HUES48 (cell line): ENCODE results near the gene ZNF669.
A peak's percentile ranks its signal among the peaks of the same experiment; 100 is the strongest.

Experiments used
- H3K27ac ChIP-seq: one replicate; pipeline ENCODE4 v1.7.0; 2013; ENCODE audit warnings: low read depth, low read length, inconsistent platforms
- H3K27me3 ChIP-seq: 2 replicates; pipeline ENCODE4 v1.6.1; 2013; ENCODE audit warnings: mild to moderate bottlenecking, low read length; ENCODE audit not compliant: control insufficient read depth, insufficient read depth
- H3K36me3 ChIP-seq: 2 replicates; pipeline ENCODE4 v1.6.1; 2013; ENCODE audit warnings: low read length; ENCODE audit not compliant: control insufficient read depth, insufficient read depth
- H3K4me1 ChIP-seq: 2 replicates; pipeline ENCODE4 v1.6.1; 2013; ENCODE audit warnings: mild to moderate bottlenecking, low read length; ENCODE audit not compliant: control insufficient read depth, insufficient read depth
- H3K4me3 ChIP-seq: 2 replicates; pipeline ENCODE4 v1.5.1; 2013; ENCODE audit warnings: mild to moderate bottlenecking, low read depth, low read length
- H3K9ac ChIP-seq: 2 replicates; pipeline ENCODE4 v1.6.1; 2013; ENCODE audit warnings: mild to moderate bottlenecking, low read depth, low read length, moderate library complexity
- H3K9me3 ChIP-seq: 2 replicates; pipeline ENCODE4 v1.6.1; 2013; ENCODE audit warnings: low read length; ENCODE audit not compliant: control insufficient read depth, insufficient read depth

Gene ZNF669

GRCh38 chr1:247089616-247090375, 14.4 kb downstream of the ZNF669 start:
- no peak overlapping the region for H3K9ac ChIP-seq
- no peak overlapping the region for H3K27ac ChIP-seq
- H3K27me3 ChIP-seq, result no peaks in the 10 kb centered on the region
- H3K4me3 ChIP-seq, result no peak overlapping the region
- H3K9me3 ChIP-seq, result no peaks in the 10 kb centered on the region
- H3K4me1 ChIP-seq, result peaks cover 9% of the 10 kb centered on the region; the same call in 1 of the 2 replicates
- no peaks in the 10 kb centered on the region for H3K36me3 ChIP-seq

DNA sequence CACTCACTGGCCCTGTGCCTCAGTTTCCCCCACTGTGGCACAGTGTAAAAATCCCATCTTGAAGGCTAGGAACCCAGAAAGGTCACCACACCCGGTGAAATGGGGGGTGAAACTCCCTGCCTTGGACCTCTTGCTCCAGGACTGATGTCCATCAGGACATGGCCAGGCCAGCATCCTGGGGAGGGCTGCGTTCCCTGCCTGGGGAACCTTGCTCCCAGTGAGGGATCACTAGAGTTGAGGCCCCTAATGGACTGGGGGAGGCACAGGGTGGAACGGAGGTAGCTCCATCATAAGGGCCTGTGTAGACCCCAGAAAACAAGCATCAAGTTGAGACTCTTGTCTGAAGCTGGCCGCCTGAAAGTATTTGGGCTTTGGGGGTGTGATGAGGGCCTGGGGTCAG, 15.2 kb downstream of the ZNF669 start:
- no peak overlapping the region for H3K9ac ChIP-seq
- H3K4me1 ChIP-seq, result peaks cover 9% of the 10 kb centered on the region; the same call in 1 of the 2 replicates
- no peaks in the 10 kb centered on the region for H3K36me3 ChIP-seq
- no peak overlapping the region for H3K27ac ChIP-seq
- no peak overlapping the region for H3K4me3 ChIP-seq
- H3K9me3 ChIP-seq, result no peaks in the 10 kb centered on the region
- H3K27me3 ChIP-seq, result no peaks in the 10 kb centered on the region

GRCh38 chr1:247087256-247087655, 16.9 kb downstream of the ZNF669 start:
- H3K4me3 ChIP-seq, result no peak overlapping the region
- H3K36me3 ChIP-seq, result no peaks in the 10 kb centered on the region
- H3K27ac ChIP-seq, result no peak overlapping the region
- H3K4me1 ChIP-seq, result peaks cover 9% of the 10 kb centered on the region; the same call in 1 of the 2 replicates
- no peaks in the 10 kb centered on the region for H3K9me3 ChIP-seq
- no peak overlapping the region for H3K9ac ChIP-seq
- H3K27me3 ChIP-seq, result no peaks in the 10 kb centered on the region

GRCh38 chr1:247085310-247085709, 18.8 kb downstream of the ZNF669 start:
- no peaks in the 10 kb centered on the region for H3K9me3 ChIP-seq
- no peaks in the 10 kb centered on the region for H3K36me3 ChIP-seq
- H3K4me3 ChIP-seq, result no peak overlapping the region
- no peaks in the 10 kb centered on the region for H3K27me3 ChIP-seq
- peaks cover 9% of the 10 kb centered on the region; the same call in 1 of the 2 replicates for H3K4me1 ChIP-seq
- H3K27ac ChIP-seq, result no peak overlapping the region
- no peak overlapping the region for H3K9ac ChIP-seq

DNA sequence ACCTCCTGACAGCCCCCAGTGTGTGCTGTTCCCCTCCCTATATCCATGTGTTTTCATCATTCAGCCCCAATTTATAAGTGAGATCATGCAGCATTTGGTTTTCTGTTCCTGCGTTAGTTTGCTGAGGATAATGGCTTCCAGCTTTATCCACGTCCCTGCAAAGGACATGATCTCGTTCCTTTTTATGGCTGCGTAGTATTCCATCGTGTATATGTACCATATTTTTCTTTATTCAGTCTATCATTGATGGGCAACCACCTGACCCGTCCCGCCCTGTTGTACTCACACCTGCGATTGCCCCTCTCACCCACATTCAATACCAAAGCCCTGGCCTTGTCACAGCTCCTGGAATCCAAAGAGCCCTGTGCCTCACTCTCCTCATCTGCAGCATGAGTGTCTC, 19.4 kb downstream of the ZNF669 start:
- Histone ChIP-seq H3K4me3 (no peak overlapping the region), H3K36me3 (no peaks in the 10 kb centered on the region), H3K27ac (no peak overlapping the region), H3K4me1 (peaks cover 8% of the 10 kb centered on the region; the same call in 1 of the 2 replicates), H3K9me3 (no peaks in the 10 kb centered on the region), H3K9ac (no peak overlapping the region), H3K27me3 (no peaks in the 10 kb centered on the region)

DNA sequence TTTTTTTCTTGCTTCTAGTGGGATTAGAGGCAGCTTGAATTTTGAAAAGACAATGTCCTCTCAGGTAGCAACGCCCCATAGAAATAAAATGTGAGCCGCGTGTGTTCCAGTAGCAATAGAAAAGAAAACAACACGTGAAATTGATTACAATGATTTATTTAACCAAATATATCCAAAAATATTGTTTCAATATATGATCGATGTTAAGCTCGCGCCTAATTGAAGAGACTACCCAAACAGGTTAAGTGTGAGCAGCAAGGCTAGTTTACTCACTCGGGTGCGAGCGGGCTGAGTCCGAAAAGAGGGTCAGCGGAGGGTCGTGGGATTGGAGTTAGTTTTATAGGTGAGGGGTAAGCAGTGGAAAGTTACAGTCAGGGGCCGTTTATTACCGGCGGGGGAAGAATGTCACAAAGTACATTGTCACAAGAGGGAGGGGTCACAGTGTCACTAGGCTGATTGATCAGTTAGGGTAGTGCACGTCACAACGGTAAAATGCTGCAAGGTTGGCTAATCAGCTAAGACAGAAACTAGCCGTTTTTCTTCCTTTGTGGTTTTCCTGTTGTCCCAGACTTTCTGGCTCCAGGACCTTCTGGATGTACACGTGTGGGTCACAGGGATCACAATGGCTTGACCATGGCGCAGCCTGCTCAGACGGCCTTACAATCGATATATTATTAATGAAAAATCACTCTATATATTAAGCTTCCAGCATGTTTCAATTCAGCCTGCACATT, 24.8 kb downstream of the ZNF669 start:
- Histone ChIP-seq H3K9ac (no peak overlapping the region), H3K27me3 (no peaks in the 10 kb centered on the region), H3K4me1 (peaks cover 12% of the 10 kb centered on the region), H3K27ac (no peak overlapping the region), H3K4me3 (peak overlapping the region; percentile 93), H3K36me3 (peaks cover 13% of the 10 kb centered on the region; the same call in 1 of the 2 replicates), H3K9me3 (peaks cover 11% of the 10 kb centered on the region)

GRCh38 chr1:247078258-247079140, 25.7 kb downstream of the ZNF669 start, which contains the start of gene ZNF670:
TSS of gene ZNF670 (minus strand) at chr1:247078811. CDS start at chr1:247078596, 215 bp downstream.
- Histone ChIP-seq H3K9me3 (peaks cover 19% of the 10 kb centered on the region), H3K27ac (peak within 1 kb of the TSS; percentile 86), H3K9ac (peak within 1 kb of the TSS; percentile 96), H3K4me1 (peaks cover 12% of the 10 kb centered on the region), H3K27me3 (no peaks in the 10 kb centered on the region), H3K4me3 (peak within 1 kb of the TSS; percentile 93), H3K36me3 (peaks cover 22% of the 10 kb centered on the region; the same call in 1 of the 2 replicates)

DNA sequence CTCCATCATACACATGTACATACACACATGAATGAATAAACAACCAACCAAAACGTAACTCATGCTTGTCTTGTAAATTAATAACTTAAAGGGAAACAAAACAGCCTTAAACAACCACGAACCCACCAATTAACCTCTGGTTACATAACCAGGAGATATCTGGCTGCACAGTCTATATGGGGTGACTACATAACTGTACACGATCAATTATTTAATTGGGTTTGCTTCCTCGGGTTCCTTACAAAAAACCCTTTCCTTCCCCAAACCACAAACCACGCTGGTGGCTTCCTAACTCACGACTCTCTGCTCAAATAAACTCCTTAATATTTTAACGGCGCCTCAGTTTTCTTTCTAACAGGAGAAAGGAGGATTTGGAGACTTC, 26.3 kb downstream of the ZNF669 start:
- Histone ChIP-seq H3K27ac (no peak overlapping the region), H3K36me3 (peaks cover 23% of the 10 kb centered on the region; the same call in 1 of the 2 replicates), H3K9me3 (peaks cover 21% of the 10 kb centered on the region), H3K9ac (peak overlapping the region; percentile 96), H3K4me3 (peak overlapping the region; percentile 93), H3K27me3 (no peaks in the 10 kb centered on the region), H3K4me1 (peaks cover 12% of the 10 kb centered on the region)

DNA sequence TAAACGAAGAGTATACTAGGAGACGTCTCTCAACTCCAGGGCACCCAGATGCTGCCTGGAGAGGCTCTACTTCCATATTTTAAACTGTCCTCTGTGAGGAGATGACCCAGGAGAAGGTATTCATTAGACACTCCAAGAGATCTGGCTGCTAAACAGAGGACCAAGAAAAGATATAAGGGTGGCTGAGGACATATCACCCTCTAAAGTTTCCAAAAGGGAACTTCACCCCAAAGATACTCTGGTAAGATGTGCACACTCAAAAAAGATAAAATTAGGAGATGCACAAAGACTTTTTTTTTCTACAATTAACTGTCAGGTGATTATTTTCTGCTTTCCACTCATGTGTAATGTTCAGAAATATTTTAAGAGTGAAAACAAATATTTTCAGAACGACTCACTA, 26.9 kb downstream of the ZNF669 start:
- H3K4me3 ChIP-seq, result peak overlapping the region; percentile 93
- H3K4me1 ChIP-seq, result peaks cover 12% of the 10 kb centered on the region
- peaks cover 23% of the 10 kb centered on the region; the same call in 1 of the 2 replicates for H3K36me3 ChIP-seq
- H3K9ac ChIP-seq, result no peak overlapping the region
- H3K9me3 ChIP-seq, result peaks cover 21% of the 10 kb centered on the region
- H3K27me3 ChIP-seq, result no peaks in the 10 kb centered on the region
- H3K27ac ChIP-seq, result no peak overlapping the region

GRCh38 chr1:247070645-247071044, 33.5 kb downstream of the ZNF669 start:
- H3K4me3 ChIP-seq, result no peak overlapping the region
- H3K27me3 ChIP-seq, result no peaks in the 10 kb centered on the region
- H3K27ac ChIP-seq, result no peak overlapping the region
- peaks cover 26% of the 10 kb centered on the region for H3K9me3 ChIP-seq
- H3K36me3 ChIP-seq, result peaks cover 20% of the 10 kb centered on the region; the same call in 1 of the 2 replicates
- H3K9ac ChIP-seq, result no peak overlapping the region
- no peaks in the 10 kb centered on the region for H3K4me1 ChIP-seq
